Osteoblast (primary cell): ENCODE data around the gene DHRS7C. TPM values are rescaled to one million over a fixed set of nuclear protein-coding genes. Genes with fewer than 3 reads are reported as not detected.

ENCODE experiments used
- DNase-seq: peaks from one replicate; pipeline ENCODE4 v3.0.0; 2011; ENCODE audit warnings: low spot score, mixed read lengths; ENCODE audit not compliant: insufficient read length; ENCODE audit errors: missing footprints
- H2AFZ ChIP-seq: 2 replicates; pipeline ENCODE4 v1.6.0; 2011; ENCODE audit warnings: mild to moderate bottlenecking, low read length
- H3K27ac ChIP-seq: 2 replicates; pipeline ENCODE4 v1.5.1; 2011; ENCODE audit warnings: mild to moderate bottlenecking, low read depth, low read length, moderate library complexity
- H3K27me3 ChIP-seq: 2 replicates; pipeline ENCODE4 v1.6.0; 2012; ENCODE audit warnings: mild to moderate bottlenecking, control low read depth, inconsistent platforms, low read length, moderate library complexity; ENCODE audit not compliant: insufficient read depth
- H3K36me3 ChIP-seq: 2 replicates; pipeline ENCODE4 v1.5.1; 2011; ENCODE audit warnings: mild to moderate bottlenecking, low read length, control low read depth, moderate library complexity; ENCODE audit not compliant: insufficient read depth
- H3K4me1 ChIP-seq: 2 replicates; pipeline ENCODE4 v1.5.1; 2011; ENCODE audit warnings: mild to moderate bottlenecking, low read length, control low read depth, moderate library complexity; ENCODE audit not compliant: insufficient read depth
- H3K4me2 ChIP-seq: 2 replicates; pipeline ENCODE4 v1.6.0; 2011; ENCODE audit warnings: mild to moderate bottlenecking, low read length; ENCODE audit not compliant: insufficient read depth
- H3K4me3 ChIP-seq: fragments of 200-600 bp; sonication (generic); 3 replicates; pipeline ENCODE4 v1.5.1; 2012; ENCODE audit warnings: mild to moderate bottlenecking, low read length, inconsistent platforms; ENCODE audit not compliant: insufficient read depth
- H3K79me2 ChIP-seq: 2 replicates; pipeline ENCODE4 v1.6.0; 2012; ENCODE audit warnings: mild to moderate bottlenecking, low read length, control low read depth, inconsistent platforms; ENCODE audit not compliant: insufficient read depth
- H3K9me3 ChIP-seq: 2 replicates; pipeline ENCODE4 v1.5.1; 2011; ENCODE audit warnings: low read depth, low read length, control low read depth
- H4K20me1 ChIP-seq: 2 replicates; pipeline ENCODE4 v1.6.0; 2012; ENCODE audit warnings: mild to moderate bottlenecking, low read length, control low read depth; ENCODE audit not compliant: insufficient read depth
- total RNA-seq: library from RNA; depleted of rRNA; stranded (reverse); fragments of >200 nt; gene quantifications from 2 replicates; pipeline ENCODE4 v1.2.3, GENCODE V29; 2012
- TF ChIP-seq, protein P1 (sequence below): IDR thresholded peaks from 2 replicates; pipeline ENCODE4 v1.5.1; 2011; ENCODE audit warnings: mild to moderate bottlenecking, low read depth, low read length, moderate library complexity; ENCODE audit errors: extremely low read depth

The DHRS7C gene
- total RNA-seq, 1 donor: not detected

- DNase-seq: no peak
- H3K27me3 ChIP-seq: no peaks in the 10 kb centered on the region
- H3K79me2 ChIP-seq: no peaks in the 10 kb centered on the region
- H3K4me2 ChIP-seq: no peak overlapping the region
- no peaks in the 10 kb centered on the region for H4K20me1 ChIP-seq
- no peaks in the 10 kb centered on the region for H3K4me1 ChIP-seq
- no peaks in the 10 kb centered on the region for H3K9me3 ChIP-seq
- no peak overlapping the region for H3K27ac ChIP-seq
- no peaks in the 10 kb centered on the region for H3K36me3 ChIP-seq
- H2AFZ ChIP-seq: no peak overlapping the region
- H3K4me3 ChIP-seq: no peak overlapping the region
- TF ChIP-seq, protein P1, sequence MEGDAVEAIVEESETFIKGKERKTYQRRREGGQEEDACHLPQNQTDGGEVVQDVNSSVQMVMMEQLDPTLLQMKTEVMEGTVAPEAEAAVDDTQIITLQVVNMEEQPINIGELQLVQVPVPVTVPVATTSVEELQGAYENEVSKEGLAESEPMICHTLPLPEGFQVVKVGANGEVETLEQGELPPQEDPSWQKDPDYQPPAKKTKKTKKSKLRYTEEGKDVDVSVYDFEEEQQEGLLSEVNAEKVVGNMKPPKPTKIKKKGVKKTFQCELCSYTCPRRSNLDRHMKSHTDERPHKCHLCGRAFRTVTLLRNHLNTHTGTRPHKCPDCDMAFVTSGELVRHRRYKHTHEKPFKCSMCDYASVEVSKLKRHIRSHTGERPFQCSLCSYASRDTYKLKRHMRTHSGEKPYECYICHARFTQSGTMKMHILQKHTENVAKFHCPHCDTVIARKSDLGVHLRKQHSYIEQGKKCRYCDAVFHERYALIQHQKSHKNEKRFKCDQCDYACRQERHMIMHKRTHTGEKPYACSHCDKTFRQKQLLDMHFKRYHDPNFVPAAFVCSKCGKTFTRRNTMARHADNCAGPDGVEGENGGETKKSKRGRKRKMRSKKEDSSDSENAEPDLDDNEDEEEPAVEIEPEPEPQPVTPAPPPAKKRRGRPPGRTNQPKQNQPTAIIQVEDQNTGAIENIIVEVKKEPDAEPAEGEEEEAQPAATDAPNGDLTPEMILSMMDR: no peak
Measured at GRCh38 chr17:9726291-9726690, 65.1 kb downstream of the DHRS7C start.

GRCh38 chr17:9725575-9725974, 65.8 kb downstream of the DHRS7C start:
- H3K27me3 ChIP-seq: no peaks in the 10 kb centered on the region
- no peak overlapping the region for H2AFZ ChIP-seq
- no peaks in the 10 kb centered on the region for H3K36me3 ChIP-seq
- H3K4me2 ChIP-seq: no peak overlapping the region
- TF ChIP-seq, protein P1: no peak
- H3K4me3 ChIP-seq: no peak overlapping the region
- no peaks in the 10 kb centered on the region for H3K9me3 ChIP-seq
- H3K79me2 ChIP-seq: no peaks in the 10 kb centered on the region
- no peak overlapping the region for H3K27ac ChIP-seq
- H3K4me1 ChIP-seq: no peaks in the 10 kb centered on the region
- DNase-seq: peak; percentile 48
- no peaks in the 10 kb centered on the region for H4K20me1 ChIP-seq

Other genes starting within 250 kb of the DHRS7C start
- 72.7 and 95.8 TPM in 2 replicates for gene STX8, start 215.8 kb downstream of the DHRS7C start, total RNA-seq
- gene CFAP52, start 214.9 kb downstream of the DHRS7C start, total RNA-seq: under 0.01 TPM in 1 of 2 replicates, not detected in the other
- under 0.01 and 0.36 TPM in 2 replicates for gene USP43, start 146.1 kb downstream of the DHRS7C start, total RNA-seq
- gene GSG1L2, start 30.5 kb upstream of the DHRS7C start, total RNA-seq: not detected in 2 replicates
- gene GLP2R, start 34.3 kb upstream of the DHRS7C start, total RNA-seq: under 0.01 TPM in 1 of 2 replicates, not detected in the other
- not detected in 2 replicates for gene RCVRN, start 113.7 kb upstream of the DHRS7C start, total RNA-seq